Colon (tissue), 2 donors: Measurements from ENCODE around the gene LRCOL1.

ENCODE experiments used
- FAIRE-seq: peaks from 2 replicates; lab custom pipeline; 2012; peaks lifted over from hg19 to GRCh38; lab: Jason Lieb, UNC
- donor health status: control.
- donor health status: control.

LRCOL1 gene

DNA sequence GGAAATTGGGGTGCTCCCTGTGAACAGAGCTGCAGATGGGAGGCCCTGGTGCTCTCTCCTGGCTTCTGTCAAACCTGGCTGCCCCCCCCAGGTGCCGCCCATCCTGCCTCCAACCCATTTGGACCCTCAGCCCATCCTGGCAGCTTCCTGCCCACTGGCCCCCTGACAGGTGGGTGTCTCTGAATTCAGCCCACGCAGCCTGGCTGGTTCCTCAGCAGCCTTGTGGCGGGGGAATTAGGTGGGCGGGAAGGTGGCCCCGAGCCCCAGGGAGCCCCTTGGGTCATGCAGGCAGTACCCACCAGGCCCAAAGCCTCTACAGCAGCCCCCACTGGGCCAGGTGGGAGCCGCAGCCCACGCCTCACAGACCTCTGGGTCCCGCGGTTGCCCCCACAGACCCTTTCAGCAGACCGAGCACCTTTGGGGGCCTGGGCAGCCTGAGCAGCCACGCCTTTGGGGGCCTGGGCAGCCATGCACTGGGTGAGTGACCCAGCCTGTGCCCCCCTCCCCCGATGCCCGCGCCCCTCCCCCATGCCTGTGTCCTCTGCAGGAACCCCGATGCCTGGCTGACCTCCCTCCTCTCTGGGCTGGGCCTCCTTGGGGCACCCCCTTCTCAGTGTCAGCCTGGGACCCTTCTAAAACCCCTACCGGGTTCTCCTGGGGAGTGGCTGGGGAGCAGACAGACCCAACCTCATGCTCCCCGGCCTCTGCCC is 28.9 kb downstream of the LRCOL1 start:
- FAIRE-seq: no peak

DNA sequence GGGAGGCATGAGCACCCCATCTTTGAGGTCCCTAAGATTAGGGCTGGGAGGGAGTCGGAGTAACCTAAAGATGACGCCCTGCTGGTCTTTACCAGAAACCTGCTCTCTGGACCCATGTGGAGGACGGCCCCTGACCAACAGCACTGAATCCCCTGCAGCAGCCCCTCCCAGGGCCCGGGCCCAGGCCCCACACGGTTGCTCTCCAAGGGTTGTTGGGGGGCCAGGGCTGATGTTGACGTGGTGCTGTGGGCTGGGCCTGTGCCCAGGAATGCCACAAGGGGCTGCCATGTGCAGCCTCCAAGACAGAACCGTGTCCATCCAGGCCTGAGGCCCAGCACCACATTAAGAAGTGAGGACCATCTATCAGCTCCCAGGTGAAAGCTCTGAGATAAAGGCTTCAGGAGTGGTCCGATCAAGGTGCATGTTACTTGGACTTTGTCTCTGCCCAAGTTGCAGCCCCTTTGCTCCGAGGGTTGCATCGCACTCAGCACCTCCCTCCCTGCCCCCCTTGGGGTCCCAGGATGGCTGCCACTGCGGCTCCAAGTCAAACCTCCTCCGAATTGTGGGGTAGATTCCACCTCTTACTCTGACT is 29.6 kb downstream of the LRCOL1 start:
- no peak for FAIRE-seq

DNA sequence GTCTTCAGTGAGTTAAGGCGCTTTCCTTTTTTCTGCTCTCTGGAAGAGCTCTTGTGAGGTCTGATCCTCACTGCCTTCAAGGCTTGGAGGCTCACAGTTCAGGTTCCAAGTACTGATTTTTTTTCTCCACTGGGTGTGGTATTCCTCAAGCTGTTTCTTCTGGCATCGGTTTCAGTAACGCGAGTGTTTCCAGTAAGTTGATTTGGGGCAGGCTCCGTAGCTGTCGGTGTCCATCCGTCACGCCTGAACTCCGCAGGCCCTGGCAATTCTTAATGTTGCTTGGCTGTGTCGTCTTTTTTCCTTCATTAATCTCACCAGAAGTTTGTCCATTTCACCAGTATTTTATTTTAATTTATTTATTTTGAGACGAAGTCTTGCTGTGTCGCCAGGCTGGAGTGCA is 30.6 kb downstream of the LRCOL1 start:
- no peak for FAIRE-seq

DNA sequence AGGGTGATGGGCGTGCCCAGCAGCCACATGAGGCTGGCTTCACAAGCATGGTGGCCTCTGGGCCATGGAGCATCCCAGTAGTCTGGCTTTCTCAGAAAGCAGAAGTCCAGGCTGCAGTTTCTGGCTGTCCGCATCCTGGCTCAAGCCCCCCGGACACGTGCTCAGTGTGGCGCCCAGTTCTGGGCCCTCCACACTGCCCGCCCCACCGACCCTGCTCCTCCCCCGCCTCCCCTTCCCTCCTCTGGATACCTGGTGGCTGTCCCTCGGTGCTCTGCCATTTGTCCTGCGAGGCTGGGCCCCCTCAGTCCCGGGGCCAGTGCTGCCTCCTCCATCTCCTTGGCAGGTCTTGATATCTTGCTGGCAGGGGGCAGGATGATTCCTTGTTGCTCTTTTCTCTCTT is 31.6 kb downstream of the LRCOL1 start:
- FAIRE-seq: no peak

DNA sequence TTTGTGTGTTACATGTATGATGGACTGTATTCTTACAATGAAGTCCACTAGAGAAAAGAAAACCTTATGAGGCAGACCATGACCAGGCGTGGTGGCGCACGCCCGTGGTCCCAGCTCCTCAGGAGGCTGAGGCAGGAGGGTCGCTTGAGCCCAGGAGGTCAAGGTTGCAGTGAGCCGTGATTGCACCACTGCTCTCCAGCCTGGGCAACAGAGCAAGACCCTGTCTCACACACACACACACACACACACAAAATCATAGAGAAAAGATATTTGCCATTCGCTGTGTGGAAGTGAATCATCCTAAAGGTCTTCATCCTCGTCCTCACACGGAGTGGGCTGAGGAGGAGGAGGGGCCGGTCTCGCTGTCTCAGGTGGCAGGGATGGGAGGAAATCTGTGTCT is 32.3 kb downstream of the LRCOL1 start:
- FAIRE-seq: no peak

DNA sequence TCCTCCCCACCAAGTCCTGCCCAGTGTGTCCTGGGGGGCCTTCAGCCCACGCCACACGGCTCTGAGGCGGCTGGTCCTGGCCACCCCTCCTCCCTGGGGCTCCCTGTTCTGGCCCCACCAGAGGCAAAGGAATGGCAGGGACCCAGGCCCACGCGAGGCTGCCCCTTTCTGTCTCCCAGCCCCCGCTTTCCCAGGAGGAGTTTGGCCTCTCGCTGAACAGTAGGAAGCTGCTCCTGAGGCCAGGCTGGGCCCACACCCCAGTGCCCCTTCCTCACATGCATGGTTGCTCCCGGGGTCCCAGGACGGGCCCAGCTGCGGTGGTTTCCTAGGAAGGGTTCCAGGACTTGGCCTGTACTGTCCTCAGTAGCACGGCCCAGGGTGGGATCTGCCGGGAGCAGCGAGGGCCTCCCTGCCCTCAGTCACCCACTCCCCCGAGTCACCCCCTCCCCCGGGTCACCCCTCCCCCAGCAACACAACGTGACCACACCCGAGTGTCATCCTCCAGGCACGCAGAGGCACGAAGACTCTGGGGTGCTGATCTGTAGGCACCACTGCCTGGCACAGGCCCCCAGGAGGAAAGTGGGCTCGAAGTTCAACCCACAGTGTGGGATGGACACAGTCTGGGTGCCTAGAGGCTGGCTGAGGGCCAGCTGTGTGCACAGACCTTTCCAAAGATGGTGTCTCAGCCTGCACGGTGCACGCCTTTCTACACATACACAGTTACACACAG is 33.0 kb downstream of the LRCOL1 start:
- no peak for FAIRE-seq

DNA sequence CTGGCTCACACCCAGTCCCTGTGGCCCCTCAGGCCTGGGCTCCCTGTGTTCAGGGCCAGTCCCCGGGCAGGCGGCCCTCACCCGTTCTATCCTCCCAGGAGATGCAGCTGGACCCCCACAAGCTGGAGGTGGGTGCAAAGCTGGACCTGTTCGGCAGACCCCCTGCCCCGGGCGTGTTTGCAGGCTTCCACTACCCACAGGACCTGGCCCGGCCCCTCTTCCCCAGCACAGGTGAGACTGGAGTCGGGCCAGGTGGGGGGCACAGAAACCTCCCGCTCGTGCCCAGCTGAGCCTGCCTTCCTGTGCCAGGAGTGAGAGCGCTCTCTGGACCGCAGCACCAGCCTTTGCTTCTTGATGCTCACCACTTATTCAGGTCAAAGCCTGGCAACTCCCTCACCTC is 33.7 kb downstream of the LRCOL1 start:
- no peak for FAIRE-seq

DNA sequence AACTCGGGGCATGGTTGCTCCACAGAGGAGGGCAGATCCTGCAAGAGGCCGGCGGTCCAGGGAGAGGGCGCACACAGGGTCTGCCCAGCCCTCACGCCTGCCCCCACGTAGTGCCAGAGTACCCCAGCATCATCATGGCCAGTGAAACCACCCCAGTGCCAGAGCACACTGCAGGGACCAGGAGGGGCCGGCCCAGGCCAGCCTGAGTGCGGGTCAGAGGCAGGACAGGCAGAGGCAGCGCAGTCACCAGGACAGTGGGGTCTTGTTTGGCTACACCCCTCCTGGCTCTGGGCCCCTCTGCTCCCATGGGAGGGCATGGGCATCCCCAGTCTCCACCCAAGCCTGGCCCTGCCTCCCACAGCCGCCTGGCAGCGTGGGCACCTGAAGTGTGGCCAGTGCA is 34.7 kb downstream of the LRCOL1 start:
- FAIRE-seq: no peak

DNA sequence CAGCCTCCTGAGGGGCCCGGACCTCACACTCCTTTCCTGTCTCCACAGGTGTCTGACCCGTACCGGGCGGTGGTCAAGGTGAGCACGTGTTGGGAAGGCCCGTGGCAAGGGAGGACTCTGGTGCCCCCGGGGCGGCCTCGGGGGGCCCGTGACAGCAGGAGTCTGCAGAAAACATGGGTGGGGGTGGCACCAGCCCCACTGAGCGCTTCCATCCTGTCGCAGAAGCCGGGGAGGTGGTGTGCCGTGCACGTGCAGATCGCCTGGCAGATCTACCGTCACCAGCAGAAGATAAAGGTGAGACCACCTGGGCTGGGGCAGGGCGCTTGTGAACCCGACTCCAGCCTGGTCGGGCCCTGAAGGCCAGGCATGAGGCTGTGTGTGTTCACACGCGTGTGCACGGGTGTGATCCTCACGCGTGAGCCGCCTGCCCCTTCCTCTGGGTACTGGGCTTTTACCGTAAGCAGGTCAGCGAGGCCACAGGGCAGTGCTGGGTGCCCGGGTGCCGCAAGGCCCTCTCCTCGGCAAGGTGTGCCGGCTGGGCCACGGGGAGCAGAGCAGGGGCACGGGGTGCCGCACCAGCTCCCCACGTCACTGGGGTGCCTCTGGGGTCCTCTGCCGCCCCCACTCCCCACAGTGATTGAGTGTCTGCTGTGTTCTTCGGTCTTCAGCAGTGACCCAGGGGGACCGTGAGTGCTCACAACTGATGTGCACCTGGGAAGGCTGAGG is 35.9 kb downstream of the LRCOL1 start:
- FAIRE-seq: no peak

DNA sequence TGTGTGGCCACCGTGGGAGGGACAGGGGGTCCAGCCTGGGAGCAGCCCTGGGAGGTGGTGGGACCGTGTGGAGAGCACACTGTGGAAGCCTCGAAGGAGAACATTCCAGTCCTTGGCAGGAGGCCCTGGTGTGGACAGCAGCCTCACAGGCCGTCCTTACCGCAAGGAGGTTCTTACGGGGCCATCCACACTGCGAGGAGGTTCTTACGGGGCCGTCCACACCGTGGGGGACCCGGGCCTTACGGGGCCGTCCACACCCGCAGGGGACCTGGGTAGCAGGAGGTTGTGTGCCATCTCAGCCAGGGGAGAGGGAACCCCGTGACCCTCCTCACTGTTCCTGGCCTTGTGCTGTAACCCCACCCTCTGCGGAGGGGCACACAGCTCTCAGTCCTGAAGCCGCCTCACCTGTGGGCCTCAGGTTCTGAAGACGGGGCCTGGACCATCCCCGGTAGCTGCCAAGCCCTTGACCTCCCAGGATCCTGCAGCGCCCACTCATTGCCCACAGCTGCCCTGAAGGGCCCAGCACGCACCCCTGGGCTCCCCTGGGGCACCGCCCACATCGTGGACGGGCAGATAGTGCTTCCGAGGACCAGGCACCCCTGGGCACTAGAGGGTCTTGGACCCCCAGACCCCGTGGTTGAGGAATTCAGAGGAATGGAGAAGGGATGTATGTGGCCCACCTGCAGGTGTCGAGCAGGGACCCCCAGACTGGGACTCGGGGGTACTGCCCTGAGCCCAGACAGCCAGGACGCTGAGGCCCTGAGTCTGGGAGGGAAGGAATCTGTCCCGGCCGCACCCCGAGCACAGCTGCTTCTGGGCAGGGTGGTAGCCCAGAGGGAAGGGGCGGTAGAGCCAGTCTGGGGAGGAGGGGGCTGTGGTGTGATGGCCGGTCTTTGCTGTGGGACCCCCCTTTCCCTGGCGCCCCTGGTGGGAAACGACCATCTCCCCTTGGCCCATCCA is 37.3 kb downstream of the LRCOL1 start:
- no peak for FAIRE-seq

DNA sequence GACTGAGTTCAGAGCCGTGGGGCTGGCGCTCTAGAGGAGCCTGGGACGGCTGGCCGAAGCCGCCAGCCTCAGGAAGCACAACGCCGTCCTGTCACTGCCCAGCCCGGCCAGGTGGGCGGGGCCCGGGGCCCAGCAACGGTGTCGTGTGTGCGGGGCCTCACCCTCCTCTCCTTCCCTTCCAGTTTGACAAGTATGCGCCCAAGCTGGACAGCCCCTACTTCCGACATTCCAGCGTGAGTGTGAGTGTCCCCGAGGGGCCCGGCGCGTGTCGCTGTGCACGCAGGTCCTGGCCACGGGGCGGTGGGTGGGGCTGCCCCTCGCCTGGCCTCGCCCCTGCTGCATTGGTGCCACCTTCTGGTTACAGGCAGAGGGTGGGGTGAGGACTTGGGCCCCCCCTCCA is 38.3 kb downstream of the LRCOL1 start:
- FAIRE-seq: no peak

DNA sequence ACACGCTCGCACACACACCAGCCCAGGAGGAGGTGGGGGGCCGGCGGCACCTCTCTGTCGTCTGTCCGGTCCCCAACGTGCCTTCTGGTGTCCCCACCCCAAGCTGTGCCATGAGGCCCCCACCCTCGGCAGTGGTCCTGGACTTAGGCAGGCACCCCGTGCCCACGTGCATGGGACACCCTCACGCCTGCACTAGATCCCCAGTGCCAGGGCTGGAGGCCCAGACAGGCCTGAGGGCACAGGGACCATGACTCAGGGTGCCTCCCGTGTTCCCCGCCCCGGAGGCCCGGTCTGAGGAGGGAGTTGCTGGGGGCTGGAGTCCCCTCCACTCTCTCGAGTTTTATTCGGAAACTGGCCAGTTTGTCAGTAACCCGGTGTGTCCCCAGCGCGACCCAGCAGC is 38.8 kb downstream of the LRCOL1 start:
- no peak for FAIRE-seq

DNA sequence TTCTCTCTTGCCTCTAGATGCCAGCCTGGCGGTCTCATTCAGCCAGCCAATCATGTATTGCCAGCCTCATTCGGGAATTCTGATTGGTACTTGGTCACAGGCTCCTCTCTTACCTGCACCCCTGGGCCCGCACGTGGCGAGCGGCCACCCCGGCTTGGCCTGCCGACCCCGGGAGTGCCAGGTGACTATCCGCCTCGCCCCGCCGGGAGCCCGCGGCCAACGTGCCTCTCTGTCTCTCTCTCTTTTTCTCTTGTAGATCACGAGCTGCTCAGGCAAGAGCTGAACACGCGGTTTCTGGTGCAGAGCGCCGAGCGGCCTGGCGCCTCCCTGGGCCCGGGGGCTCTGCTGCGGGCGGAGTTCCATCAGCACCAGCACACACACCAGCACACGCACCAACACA is 39.3 kb downstream of the LRCOL1 start:
- FAIRE-seq: no peak

DNA sequence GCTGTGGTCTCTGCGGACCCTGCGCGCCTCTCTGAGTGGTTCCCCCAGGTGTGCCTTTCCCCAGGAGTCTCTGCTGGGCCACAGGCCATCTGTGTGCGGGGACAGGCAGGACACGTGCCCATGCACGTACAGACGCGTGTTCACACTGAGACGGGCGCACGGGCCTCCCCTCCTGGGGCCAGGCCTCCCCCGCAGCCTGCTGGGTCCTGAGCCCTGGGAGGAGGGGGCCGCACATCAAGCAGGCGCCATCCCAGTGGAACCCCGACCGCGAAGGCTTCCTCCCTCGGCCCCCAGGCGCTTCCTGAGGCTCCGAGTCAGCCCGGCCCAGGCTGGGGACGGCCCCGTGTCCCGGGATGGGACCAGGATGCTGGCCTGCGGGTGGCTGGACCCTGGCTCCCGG is 39.7 kb downstream of the LRCOL1 start:
- no peak for FAIRE-seq

DNA sequence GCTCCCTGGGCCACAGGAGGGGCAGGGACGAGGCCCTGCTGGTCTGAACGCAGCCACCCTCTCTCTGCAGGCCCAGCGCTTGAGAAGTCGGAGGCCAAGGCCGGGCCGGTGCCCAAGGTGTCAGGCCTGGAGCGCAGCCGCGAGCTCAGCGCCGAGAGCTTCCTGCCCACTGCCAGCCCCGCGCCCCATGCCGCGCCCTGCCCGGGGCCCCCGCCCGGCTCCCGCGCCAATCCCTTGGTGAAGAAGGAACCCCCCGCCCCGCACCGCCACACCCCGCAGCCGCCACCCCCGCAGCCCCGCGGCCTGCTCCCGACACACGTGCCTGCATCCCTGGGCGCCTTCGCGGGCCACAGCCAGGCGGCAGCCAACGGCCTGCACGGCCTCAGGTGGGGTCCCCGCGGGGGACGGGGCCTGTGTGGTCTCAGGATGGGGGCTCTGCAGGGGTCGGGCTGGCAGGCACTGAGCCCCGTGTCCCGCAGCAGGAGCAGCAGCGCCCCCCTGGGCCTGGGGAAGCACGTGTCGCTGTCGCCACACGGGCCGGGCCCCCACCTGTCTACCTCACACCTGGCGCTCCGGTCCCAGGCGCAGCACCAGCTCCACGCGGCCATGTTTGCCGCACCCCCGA is 40.4 kb downstream of the LRCOL1 start:
- FAIRE-seq: no peak

DNA sequence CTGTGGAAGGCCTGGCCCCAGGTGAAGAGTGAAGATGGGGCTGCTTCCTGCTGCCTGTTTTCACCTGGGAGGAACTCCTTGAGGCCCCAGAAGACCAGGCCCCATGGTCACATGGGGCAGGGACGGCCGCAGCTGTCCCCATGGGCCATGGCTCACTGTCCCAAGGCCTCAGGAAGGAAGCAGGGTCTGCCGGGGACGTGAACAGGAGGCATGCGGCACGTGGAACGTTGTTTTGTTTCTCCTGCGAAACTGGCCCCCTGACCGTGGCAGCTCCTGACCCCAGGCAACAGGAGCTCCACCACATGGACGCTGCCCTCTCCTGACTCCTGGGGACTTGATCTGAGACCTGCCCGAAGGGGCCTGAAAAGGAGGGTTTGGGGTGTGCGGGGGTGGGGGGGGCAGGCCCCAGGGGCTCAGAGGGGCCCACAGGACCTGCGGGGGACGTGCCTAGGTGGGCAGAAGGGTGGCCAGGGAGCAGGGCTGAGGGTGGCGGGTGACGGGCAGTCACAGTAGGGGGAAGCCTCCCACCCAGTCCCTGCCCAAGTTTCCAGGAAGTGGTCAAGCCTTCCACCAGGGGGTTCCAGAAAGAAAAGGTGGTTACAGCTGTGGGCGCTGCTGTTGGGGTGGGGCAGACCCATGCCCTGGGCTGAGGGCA is 41.4 kb downstream of the LRCOL1 start:
- no peak for FAIRE-seq

DNA sequence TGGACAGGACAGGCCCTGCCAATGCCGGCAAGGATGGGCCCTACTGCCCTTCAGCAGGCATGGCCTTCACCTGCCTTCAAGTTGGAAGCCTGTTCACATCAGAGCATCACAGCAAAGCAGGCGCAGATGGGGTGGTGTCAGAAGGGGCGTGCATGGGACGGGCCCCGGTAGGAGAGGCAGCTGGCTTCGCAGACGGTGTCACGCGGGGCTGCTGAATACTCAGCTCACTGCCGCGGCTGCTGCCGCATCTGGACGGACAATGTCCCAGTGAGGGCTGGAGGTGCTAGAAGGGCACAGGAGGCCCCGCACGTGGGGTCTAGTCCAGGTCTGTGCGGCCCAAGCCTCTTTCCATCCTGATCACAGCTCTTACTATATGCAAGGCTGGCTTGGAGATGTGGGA is 42.1 kb downstream of the LRCOL1 start:
- FAIRE-seq: no peak

DNA sequence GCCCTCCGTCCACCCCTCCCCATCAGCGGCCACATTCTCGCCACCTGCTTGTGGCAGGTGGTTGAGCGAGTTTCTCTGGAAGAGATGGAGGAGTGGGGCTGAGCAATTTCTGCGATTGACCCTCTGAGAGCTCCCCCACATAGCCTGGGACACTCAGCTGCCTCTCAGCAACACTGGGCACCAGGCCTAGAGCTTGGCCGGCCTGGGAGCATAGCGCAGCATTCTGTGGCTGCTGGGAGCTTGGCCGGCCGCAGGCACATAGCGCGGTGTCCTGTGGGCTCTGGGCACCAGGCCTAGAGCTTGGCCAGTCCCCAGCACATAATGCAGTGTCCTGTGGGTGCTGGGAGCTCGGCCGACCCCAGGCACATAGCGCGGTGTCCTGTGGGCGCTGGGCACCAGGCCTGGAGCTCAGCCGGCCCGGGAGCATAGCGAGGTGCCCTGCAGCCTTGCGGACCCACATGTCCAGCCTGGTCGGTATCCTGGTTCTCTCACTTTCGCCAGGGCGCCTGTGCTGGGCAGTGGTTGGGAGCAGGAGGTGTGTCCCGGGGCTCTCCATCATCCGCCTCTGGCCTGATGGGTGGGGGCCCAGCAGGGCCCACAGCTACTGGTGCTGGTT is 43.8 kb downstream of the LRCOL1 start:
- no peak for FAIRE-seq

DNA sequence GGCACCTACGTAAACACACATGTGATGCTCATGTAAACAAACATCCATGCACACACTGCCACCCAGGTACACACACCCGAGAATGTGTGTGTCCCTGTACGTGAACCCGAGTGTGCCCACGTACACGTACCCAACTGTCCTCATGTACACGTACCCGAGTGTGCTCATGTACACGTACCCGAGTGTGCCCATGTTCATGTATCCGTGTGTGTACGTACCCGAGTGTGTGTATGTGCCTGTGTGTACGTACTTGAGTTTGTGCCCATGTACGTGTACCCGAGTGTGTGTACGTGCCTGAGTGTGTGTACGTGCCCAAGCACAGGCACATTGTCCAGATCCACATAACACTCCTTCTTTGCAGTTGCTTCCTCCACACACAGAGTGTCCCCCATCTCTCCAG is 45.0 kb downstream of the LRCOL1 start:
- no peak for FAIRE-seq

DNA sequence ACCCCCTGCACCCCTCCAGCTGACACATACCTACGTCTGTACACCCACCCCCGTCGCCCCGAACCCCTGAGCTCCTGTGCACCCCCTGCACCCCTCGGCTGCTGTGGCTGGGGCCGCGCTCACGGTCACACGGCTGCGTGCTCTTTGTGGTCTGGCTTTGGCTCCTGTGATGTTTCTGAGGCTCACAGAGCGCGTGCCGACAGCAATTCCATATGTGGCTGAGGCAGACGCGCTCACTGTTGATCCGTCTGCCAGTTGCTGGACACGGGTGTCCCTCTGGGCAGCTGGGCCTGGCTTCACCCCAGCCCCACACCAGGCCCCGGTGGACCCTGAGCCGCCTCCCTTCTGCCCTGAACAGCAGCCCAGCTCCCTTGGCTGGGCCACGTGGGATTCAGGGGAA is 46.5 kb downstream of the LRCOL1 start:
- FAIRE-seq: no peak
